ENCODE measurements around the gene C11orf16.

GRCh38 chr11:8914661-8915018 is 18.1 kb downstream of the C11orf16 start:
- TF ChIP-seq CTCF (conservative IDR thresholded peaks at IDR 0.05): peak; percentile 60
- no peak for TF ChIP-seq ZFX (IDR thresholded peaks at IDR 0.05)

All from C4-2B (cell line).